GM21825 (cell line): ENCODE data around the gene CC2D2A.

Experiments used
- ATAC-seq: cut with Tn5 transposase; IDR thresholded peaks from one replicate; pipeline ENCODE4 v1.9.1; 2021; ENCODE audit warnings: mild to moderate bottlenecking, moderate library complexity; ENCODE audit not compliant: unreplicated experiment

The CC2D2A gene

DNA sequence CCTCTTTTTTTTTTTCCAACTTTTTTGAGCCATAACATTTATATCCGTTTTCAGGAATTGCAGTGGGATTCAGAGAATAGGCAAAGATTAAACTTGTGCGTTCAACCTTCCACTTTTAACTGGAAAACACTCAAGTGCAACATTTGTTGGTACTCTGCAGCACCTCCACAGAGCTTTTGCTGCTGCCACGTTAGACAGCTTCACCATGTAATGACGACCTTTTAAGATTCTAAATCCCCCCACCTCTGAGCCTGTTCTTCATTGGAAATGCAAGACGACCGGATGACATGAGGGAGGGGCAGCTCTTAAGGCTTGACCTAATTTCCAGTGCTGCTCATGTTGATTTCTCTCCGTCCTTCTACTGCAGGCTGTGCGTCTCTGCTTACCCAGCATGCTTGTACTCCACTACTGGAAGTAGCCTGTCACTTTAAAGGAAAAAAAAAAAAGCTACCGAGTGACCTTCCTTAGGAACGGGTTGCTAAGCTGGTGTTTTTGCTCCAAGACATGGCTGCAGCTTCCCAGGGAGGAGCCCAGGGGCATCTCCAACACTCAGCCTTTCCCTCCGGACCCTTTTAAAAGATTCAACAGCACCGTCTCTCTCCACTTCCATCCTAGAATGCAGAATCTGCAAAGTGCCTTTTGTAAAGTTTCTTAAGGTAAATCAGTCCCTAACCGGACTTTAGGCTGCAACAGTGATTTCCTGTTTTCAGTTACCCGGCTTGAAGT lies at the start of gene CC2D2A:
Gene CC2D2A (plus strand): TSS at position 481 of the 726 bp plus-strand sequence. CDS start 6,051 bp downstream, outside the sequence.
- ATAC-seq: no peak

GRCh38 chr4:15420642-15421041 lies 49.0 kb upstream of the CC2D2A start:
- ATAC-seq: no peak

DNA sequence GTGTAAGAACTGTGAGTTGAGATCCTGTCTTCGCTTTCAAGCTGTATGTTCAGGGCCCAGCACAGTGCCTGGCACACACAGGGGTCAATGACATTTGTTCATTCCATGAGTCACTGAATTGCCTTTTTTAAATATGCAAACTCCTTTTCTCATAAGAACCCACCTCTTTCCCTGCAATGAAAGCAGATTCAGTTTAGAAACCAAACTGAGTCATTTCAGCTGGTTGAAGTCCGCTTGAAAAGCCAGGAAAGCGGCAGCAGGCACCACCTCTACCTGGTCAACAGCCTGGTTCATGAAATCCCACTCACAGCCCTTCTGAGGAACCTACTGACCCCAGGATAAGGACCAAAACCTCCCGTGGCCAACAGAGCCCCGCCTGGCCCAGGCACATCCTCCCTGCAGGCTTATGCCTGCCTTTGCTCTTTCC lies 46.4 kb upstream of the CC2D2A start:
- no peak for ATAC-seq

DNA sequence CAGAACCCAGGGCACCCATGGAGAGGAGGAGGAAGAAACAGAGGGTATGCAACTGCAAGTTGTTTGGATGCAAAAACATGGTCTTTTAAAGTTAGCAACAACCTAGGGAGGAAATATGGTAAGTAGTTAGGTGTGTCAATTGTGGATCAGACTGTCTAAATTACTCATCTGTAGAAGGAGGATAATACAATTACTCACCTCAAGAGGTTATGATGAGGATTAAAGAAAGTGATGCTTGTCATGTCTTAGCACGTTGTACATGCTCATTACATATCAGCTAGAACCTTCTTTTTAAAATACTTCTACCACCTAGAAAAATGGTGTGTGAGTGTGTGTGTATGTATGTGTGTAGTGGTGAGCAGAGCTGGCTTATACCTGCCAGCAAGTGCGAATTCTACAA lies 44.2 kb upstream of the CC2D2A start:
- no peak for ATAC-seq

- no peak for ATAC-seq
Observed at GRCh38 chr4:15427161-15427560, 42.5 kb upstream of the CC2D2A start.

- no peak for ATAC-seq
Observed at GRCh38 chr4:15427701-15428100, 42.0 kb upstream of the CC2D2A start, which contains the start of gene C1QTNF7. Gene C1QTNF7 (plus strand): TSS chr4:15428033. CDS start chr4:15435744, 7,711 bp downstream.

- ATAC-seq: no peak
Observed at GRCh38 chr4:15428611-15429010, 41.1 kb upstream of the CC2D2A start.

- no peak for ATAC-seq
Observed at GRCh38 chr4:15434091-15434490, 35.6 kb upstream of the CC2D2A start.

- ATAC-seq: no peak
Observed at GRCh38 chr4:15434676-15435075, 35.0 kb upstream of the CC2D2A start.

DNA sequence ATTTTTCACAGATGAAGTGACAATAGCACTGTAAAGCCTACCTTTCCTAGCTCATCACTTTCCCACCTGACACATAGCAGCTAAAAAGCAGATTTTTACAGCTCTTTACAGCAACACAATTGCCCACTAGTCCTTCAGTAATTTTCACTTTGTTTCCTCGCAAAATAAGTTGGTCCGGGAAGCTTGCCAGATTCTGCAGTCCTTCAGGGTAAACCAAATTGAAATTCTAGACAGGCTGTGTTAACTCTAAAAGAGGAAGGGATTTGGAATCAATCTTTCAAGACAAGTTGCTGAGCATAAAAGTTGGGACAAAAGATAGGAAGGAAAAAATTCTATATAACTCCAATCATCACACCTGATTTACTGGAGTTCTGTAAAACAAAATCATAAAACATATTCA lies 33.2 kb upstream of the CC2D2A start:
- ATAC-seq: no peak

- no peak for ATAC-seq
Observed at GRCh38 chr4:15438939-15439524, 30.6 kb upstream of the CC2D2A start.

DNA sequence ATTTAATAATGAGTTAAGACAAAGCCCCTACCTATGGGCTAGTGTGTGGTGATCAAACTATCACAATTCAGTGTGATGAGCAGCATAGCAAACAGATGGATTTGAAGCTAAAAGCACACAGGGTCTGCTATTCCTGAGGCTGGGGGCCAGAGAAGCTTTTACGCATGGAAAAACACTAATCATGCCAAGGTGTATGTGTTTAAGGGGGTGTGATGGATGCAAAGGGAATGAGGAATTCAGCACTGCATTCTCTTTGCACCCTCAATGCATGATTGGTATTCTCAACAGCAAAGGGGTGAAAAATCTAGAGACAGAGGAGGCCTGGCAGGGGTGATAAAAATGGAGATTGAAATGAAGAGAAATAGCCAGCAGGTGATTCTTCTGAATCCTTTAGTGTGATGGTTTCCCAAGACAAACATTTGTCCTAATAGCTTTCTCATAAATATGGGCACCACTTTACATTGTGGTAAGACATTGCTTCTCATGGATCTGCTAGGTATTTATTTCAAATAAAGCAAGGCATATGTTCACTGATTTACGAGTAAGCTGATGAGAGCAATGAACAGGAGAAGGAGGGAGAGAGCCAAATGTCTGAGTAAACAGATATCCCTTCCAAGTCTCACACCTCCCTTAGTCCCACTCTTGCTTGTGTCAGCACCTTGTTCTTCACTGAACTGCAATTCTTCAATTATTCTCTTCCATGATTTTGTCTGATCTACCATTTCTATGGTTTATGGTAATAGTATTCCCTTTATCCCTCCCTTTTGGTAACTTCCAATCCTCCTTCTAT lies 26.1 kb upstream of the CC2D2A start:
- ATAC-seq: no peak

DNA sequence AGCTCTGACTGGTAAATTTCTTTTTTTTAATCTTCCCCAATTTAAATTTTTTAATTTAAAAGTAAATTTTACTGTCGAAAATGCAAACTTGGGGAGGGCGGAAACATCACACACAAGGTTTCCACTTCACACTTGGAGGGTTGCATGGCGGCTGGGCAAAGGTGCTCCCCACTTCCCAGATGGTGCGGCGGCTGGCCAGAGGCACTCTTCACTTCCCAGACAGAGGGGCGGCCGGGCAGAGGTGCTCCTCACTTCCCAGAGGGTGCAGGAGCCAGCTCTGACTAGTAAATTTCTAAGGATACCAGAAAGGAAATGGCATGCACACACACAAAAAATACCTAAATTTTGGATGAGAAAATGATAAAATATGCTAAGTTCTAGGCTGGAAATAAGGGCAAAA lies 25.4 kb upstream of the CC2D2A start:
- ATAC-seq: no peak

DNA sequence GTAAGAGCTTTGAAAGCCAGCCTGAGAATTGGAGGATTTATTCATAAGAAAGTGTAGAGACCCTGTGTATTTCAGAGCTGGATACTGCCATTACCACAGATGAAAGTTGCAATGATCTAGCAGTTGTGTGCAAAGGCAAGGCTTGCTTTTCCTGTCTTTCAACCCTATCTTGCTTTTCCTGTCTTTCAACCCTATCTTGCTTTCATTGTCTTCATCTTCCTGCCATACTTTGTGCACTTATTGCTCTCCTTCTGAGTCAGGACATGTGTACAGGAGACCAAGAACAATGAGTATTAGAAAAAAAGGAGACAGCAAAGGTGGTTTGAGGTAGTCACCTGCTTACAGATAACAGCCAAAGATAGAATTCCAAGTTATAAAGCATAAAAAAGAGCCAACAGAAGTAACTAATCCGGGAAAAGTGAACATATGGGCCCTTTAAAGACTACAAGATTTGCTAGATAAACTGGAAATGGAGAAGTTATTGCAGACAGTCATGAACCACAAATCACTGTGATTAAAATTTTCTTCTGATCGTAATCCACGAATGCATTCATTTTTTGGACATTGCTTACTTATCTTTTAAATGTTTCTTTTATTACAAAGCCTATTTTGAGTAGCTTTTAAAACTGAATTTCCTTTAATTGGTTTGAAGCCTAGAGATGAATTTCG lies 24.7 kb upstream of the CC2D2A start:
- no peak for ATAC-seq

DNA sequence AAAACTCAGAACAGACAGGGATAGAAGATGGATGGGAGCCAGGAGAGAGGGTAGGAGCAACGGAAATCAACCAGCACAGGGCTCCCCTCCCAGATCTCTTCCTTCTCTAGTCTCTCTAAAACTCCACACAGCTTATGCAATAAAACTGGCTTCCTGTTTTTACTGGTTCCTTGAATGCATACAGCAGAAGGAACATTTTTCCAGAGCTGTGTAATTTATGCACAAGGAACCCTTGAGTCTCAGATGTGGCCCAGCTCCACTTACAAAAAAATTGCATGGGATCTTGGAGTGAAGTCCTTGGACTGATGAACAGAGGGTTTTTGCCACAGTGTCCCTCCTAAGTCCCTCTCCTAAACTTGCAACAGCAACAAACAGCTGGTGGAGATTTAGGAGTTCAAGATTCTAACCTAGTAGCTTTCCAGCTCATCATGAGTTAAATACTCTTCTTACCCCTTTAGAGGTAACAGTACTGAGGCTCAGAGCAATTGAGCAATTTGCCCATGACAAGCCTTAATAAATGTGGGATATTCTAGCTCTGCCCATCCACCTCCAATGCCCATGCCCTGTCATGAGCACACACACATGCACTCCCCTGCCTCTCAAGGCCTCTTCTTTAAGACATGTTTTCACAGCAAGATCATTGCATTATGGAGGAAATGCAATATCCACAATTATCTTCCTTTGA lies 18.4 kb upstream of the CC2D2A start:
- no peak for ATAC-seq

DNA sequence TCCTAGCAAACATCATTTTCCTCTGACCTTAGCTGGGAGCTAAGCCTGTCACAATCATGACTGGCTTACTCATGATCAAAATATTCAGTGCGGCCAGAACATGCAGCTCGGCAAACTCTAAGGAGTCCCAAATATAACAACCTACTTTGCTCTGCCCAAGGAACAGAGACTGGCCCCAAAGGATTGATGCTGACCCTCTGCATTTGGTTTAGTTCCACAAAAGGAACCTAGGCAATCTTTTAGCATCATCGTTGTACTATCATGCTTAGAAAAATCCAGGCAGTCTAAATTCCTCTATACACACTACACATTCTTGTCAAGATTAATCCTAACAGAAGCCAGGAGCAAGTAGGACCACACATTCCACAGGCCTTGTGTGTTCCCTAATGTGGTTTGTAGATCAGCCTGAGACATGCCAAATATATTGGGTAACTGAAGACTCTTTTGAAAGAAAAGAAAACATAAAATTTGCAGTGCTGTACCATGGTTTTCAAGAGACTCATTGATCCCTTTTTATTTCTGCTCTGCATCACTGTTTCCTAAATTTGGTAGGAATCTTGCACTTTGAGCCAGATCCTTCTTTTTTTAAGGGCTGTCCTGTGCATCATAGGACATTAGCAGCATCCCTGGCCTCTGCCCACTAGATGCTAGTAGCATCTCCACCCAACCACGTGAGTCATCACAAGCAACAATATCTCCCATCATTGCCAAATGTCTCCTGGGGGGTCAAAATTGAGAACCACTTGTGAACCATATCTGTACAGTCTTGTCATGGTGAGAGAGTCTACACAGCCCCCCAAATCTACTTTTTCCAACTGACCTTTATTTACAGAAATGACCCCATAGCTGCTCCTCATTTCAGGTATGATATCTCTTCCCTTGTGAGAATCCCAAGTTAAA lies 17.6 kb upstream of the CC2D2A start:
- no peak for ATAC-seq

DNA sequence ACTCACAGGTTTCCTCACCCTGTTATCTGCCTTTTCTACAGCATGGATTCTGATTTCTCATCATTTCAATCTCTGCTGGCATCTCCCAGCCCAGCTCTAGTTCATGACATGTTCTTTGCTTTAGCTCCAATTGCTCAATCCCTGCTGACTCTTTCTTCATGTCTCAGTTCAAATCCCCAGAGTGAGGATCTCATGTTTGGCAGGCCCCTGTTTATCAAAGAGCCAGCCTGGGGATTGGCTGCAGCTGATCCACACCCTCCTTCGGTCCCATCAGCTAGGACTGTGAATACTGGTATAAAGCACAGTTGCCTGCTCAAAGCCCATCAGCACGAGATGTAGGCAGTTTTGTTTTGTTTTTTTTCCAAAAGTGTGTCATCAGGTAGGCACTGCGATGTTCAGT lies 14.4 kb upstream of the CC2D2A start:
- ATAC-seq: no peak

DNA sequence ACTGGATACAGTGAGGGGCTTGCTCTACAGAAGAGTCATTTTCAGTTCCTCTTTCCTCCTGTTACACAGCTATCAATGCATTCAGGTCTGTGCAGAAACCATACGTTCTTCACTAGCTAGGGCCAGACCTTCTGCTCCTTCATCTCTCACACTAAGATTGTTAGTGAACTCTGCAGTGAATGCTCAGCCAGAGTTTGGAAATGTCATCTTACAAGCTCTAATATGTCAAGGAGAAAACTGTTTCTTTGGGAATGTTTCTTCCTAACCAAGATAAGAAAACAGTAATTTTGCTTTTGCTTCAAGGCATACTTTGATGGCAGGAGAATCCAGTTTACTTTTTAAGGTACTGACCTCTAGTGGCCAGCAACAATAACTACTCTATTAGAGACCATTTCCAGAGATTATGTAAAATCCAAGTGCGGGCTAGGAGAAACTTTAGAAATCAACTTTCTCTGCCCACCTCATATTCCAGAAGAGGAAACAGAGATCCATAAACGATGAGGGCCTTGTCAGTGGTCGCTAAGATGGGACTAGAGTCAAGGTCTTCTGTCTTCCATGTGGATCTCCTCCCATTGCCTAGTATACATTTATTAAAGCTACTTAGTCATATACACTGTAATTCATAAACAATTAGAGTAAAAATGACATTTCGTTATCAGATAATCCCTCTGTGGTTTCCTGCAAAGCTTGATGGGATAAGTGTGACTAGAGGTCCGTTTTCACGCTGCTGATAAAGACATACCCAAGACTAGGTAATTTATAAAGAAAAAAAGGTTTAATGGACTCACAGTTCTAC lies 12.1 kb upstream of the CC2D2A start:
- peak; percentile 95 for ATAC-seq

GRCh38 chr4:15458616-15459015 lies 11.1 kb upstream of the CC2D2A start:
- ATAC-seq: no peak
